Activated CD8-positive, alpha-beta T cell treated with anti-CD3 and anti-CD28 coated beads for 36 hours (primary cell): ENCODE measurements around the gene ZXDC. TPM values are rescaled to one million over a fixed set of nuclear protein-coding genes. Genes with fewer than 3 reads are reported as not detected.

Experiments
- ATAC-seq: fragments of 200-7000 bp; cut with Tn5 transposase; one replicate; pipeline ENCODE4 v1.10.0; 2021; ENCODE audit warnings: mild to moderate bottlenecking, moderate library complexity
- CTCF ChIA-PET: fragments of 350-600 bp; sonication (Branson Sonifier 250); formaldehyde crosslinking; loops from one replicate; lab custom pipeline; 2021; ENCODE audit warnings: antibody characterized with exemption; lab: Charles Lee
- POLR2A ChIA-PET: fragments of 350-600 bp; sonication (Branson Sonifier 250); formaldehyde crosslinking; loops from one replicate; lab custom pipeline; 2021; ENCODE audit warnings: antibody characterized with exemption; lab: Charles Lee
- DNase-seq: peaks from one replicate; pipeline ENCODE4 v3.0.0-alpha.2; 2020
- H3K27ac Mint-ChIP-seq: one replicate; pipeline ENCODE4 v1.8.0; 2021; ENCODE audit warnings: mild to moderate bottlenecking, mixed read lengths
- H3K27me3 Mint-ChIP-seq: one replicate; pipeline ENCODE4 v1.8.0; 2021; ENCODE audit warnings: mixed read lengths
- H3K36me3 Mint-ChIP-seq: one replicate; pipeline ENCODE4 v1.8.0; 2021; ENCODE audit warnings: low read depth, mixed read lengths
- H3K4me1 Mint-ChIP-seq: one replicate; pipeline ENCODE4 v1.8.0; 2021; ENCODE audit warnings: low read depth, mixed read lengths
- H3K4me3 Mint-ChIP-seq: one replicate; pipeline ENCODE4 v1.8.0; 2021; ENCODE audit warnings: mild to moderate bottlenecking, moderate library complexity, mixed read lengths
- H3K9me3 Mint-ChIP-seq: one replicate; pipeline ENCODE4 v1.8.0; 2021; ENCODE audit warnings: mixed read lengths
- CTCF ChIP-seq: fragments of 200-600 bp; IDR thresholded peaks from one replicate; pipeline ENCODE4 v1.8.0; 2022; ENCODE audit warnings: antibody characterized with exemption, mild to moderate bottlenecking
- intact Hi-C: fragments of 100-400 bp; cut with micrococcal nuclease; formaldehyde crosslinking; loops from one replicate; pipeline ENCODE4 v1.10.0; 2022
- total RNA-seq, 2 experiments: library from RNA; stranded (reverse); gene quantifications; one replicate each; pipeline ENCODE4 v1.2.3, GENCODE V29; 2021

Gene ZXDC
- total RNA-seq, 2 experiments from 2014 or later, result 27.8 to 29.8 TPM

DNA sequence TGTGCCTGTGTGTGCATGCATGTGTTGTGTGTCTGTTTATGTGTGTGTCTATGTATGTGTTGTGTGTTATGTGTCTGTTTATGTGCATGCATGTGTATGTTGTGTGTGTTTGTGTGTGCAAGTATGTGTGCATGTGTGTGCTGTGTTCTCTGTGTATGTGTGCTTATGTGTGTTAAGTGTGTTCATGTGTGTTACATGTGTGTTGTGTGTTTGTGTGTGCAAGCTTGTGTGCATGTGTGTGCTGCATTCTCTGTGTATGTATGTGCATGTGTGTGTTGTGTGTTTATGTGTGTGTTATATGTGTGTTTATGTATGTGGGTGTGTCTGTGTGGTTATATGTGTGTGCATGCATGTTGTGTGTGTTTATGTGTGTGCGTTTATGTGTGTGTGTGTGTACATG lies 27.0 kb upstream of the ZXDC start:
- Mint-ChIP-seq H3K4me1 (peaks cover 3% of the 10 kb centered on the region), H3K36me3 (no peaks in the 10 kb centered on the region), H3K4me3 (no peak overlapping the region), H3K27me3 (peaks cover 1% of the 10 kb centered on the region), H3K27ac (no peak overlapping the region), H3K9me3 (no peaks in the 10 kb centered on the region)
- intact Hi-C loops, result no loop called here
- DNase-seq (no peak), ATAC-seq (no peak)
- no peak for TF ChIP-seq CTCF
- ChIA-PET CTCF (no interaction called here), POLR2A (no interaction called here)

DNA sequence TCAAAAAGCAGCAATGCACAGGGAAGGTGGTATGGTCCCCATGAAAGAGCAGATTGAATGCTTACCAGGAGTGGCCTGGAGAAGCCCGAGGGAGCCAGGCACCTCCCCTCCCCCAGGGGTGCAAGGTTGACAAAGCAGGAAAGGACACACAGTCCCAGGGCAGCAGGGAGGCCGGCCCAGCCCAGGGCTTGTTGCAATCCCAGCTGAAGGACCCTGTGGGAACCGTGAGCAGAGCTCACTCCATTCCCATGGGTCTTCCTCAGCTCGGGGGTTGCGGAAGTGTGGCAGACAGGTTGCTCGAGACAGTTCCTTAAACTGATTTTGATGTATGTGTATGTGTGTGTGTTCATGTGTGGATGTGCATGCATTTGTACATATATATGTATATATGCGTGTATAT lies 26.0 kb upstream of the ZXDC start:
- Mint-ChIP-seq H3K4me3 (no peak overlapping the region), H3K9me3 (no peaks in the 10 kb centered on the region), H3K36me3 (no peaks in the 10 kb centered on the region), H3K4me1 (peaks cover 7% of the 10 kb centered on the region), H3K27me3 (peaks cover 1% of the 10 kb centered on the region), H3K27ac (no peak overlapping the region)
- POLR2A ChIA-PET, result no interaction called here
- DNase-seq, result no peak
- no peak for ATAC-seq
- TF ChIP-seq CTCF, result no peak
- intact Hi-C loops, result no loop called here
- CTCF ChIA-PET, result interaction anchor here (0.6 kb wide), 1 partner anchor 31 kb away, joined by 3 read pairs; no protein-coding TSS in a partner anchor

GRCh38 chr3:126501054-126501453 lies 25.4 kb upstream of the ZXDC start:
- H3K27ac Mint-ChIP-seq, result no peak overlapping the region
- intact Hi-C loops, result no loop called here

DNA sequence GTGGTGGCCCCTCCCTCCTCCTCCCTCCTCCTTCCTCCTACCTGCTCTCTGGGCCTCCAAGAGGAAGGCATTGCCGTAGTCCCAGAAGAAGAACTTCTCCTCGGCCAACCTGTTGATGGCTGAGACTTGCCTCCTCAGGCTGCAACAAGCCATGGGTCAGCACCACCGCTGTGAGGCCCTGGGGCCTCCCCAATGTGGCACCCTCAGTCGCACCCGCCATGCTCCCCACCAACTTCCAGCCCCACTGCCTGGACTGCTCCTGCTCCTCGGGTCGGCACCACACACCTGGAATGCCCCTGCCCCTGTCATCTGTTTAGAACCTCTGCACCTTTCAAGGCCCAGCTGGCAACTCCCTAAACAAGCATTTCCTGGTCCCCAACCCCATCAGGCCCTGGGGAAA lies 24.3 kb upstream of the ZXDC start:
- H3K4me1 Mint-ChIP-seq, result peaks cover 7% of the 10 kb centered on the region
- DNase-seq (no peak), ATAC-seq (no peak)
- no peaks in the 10 kb centered on the region for H3K9me3 Mint-ChIP-seq
- no peak overlapping the region for H3K27ac Mint-ChIP-seq
- POLR2A ChIA-PET, result no interaction called here
- peaks cover 1% of the 10 kb centered on the region for H3K27me3 Mint-ChIP-seq
- no peak for TF ChIP-seq CTCF
- no peaks in the 10 kb centered on the region for H3K36me3 Mint-ChIP-seq
- H3K4me3 Mint-ChIP-seq, result no peak overlapping the region
- CTCF ChIA-PET, result no interaction called here
- intact Hi-C loops, result no loop called here

More at GRCh38 chr3:126501054-126501453, 25.4 kb upstream of the ZXDC start:
- Mint-ChIP-seq H3K4me1 (peaks cover 7% of the 10 kb centered on the region), H3K36me3 (no peaks in the 10 kb centered on the region), H3K27me3 (peaks cover 1% of the 10 kb centered on the region), H3K9me3 (no peaks in the 10 kb centered on the region), H3K4me3 (no peak overlapping the region)
- CTCF ChIA-PET, result no interaction called here
- ATAC-seq (no peak), DNase-seq (no peak)
- POLR2A ChIA-PET, result no interaction called here
- no peak for TF ChIP-seq CTCF

DNA sequence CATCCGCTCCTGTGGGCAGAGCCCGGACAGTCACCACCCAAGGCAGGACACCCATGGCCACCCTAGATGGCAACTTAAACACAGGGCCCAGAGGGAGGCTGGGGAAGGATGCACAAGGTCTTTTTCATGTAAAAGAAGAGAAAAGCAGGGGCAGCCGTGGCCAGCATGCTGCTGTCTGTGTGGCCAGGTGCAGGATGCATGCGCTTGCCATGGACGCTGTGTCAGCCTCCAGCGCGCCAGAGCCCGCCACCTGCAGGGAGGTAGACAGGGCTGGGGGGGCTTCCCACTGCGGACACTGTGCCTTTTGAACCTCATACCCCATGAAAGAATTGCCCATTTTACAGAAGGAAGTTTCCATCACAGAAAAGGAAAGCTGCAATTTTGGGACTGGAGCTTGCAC lies 23.7 kb upstream of the ZXDC start:
- H3K36me3 Mint-ChIP-seq, result no peaks in the 10 kb centered on the region
- CTCF ChIA-PET, result no interaction called here
- ATAC-seq (no peak), DNase-seq (no peak)
- TF ChIP-seq CTCF, result no peak
- H3K27ac Mint-ChIP-seq, result no peak overlapping the region
- POLR2A ChIA-PET, result no interaction called here
- no peak overlapping the region for H3K4me3 Mint-ChIP-seq
- intact Hi-C loops, result no loop called here
- H3K27me3 Mint-ChIP-seq, result no peaks in the 10 kb centered on the region
- H3K4me1 Mint-ChIP-seq, result peaks cover 7% of the 10 kb centered on the region
- H3K9me3 Mint-ChIP-seq, result no peaks in the 10 kb centered on the region
